ENCODE data around the gene UBE2N. TPM values are rescaled to one million over a fixed set of nuclear protein-coding genes. Genes with fewer than 3 reads are reported as not detected.

Gene UBE2N, protein sequence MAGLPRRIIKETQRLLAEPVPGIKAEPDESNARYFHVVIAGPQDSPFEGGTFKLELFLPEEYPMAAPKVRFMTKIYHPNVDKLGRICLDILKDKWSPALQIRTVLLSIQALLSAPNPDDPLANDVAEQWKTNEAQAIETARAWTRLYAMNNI
- total RNA-seq (10 to 100 TPM; 82.2 to 99.0 TPM), polyA plus RNA-seq (ENCODE audit: insufficient read length in 6 of 6) (100 to 1,000 TPM; 128 to 154 (median 143) TPM)
- long read RNA-seq, donor 1, full-length matches to known transcripts = 89 of 124 reads
- long read RNA-seq, donor 1, partial matches to known transcripts = 35 of 124 reads
- long read RNA-seq, donor 1, other reads (novel, unspliced or antisense) = 0 of 124 reads
- long read RNA-seq, donor 2, full-length matches to known transcripts = 62 of 73 reads
- long read RNA-seq, donor 2, partial matches to known transcripts = 11 of 73 reads
- long read RNA-seq, donor 2, other reads (novel, unspliced or antisense) = 0 of 73 reads
- long read RNA-seq, donor 3, full-length matches to known transcripts = 64 of 64 reads
- long read RNA-seq, donor 3, partial matches to known transcripts = 0 of 64 reads
- long read RNA-seq, donor 3, other reads (novel, unspliced or antisense) = 0 of 64 reads
- long read RNA-seq, donor 4, full-length matches to known transcripts = 28 of 37 reads
- long read RNA-seq, donor 4, partial matches to known transcripts = 3 of 37 reads
- long read RNA-seq, donor 4, other reads (novel, unspliced or antisense) = 6 of 37 reads
- long read RNA-seq, donor 5, full-length matches to known transcripts = 53 of 63 reads
- long read RNA-seq, donor 5, partial matches to known transcripts = 10 of 63 reads
- long read RNA-seq, donor 5, other reads (novel, unspliced or antisense) = 0 of 63 reads
- long read RNA-seq, donor 6, full-length matches to known transcripts = 61 of 66 reads
- long read RNA-seq, donor 6, partial matches to known transcripts = 5 of 66 reads
- long read RNA-seq, donor 6, other reads (novel, unspliced or antisense) = 0 of 66 reads
- long read RNA-seq, donor 7, full-length matches to known transcripts = 27 of 27 reads
- long read RNA-seq, donor 7, partial matches to known transcripts = 0 of 27 reads
- long read RNA-seq, donor 7, other reads (novel, unspliced or antisense) = 0 of 27 reads
- long read RNA-seq, donor 8, full-length matches to known transcripts = 47 of 59 reads
- long read RNA-seq, donor 8, partial matches to known transcripts = 12 of 59 reads
- long read RNA-seq, donor 8, other reads (novel, unspliced or antisense) = 0 of 59 reads
- long read RNA-seq, donor 9 = 0 reads
- long read RNA-seq, donor 10, full-length matches to known transcripts = 41 of 42 reads
- long read RNA-seq, donor 10, partial matches to known transcripts = 1 of 42 reads
- long read RNA-seq, donor 10, other reads (novel, unspliced or antisense) = 0 of 42 reads
- long read RNA-seq, donor 11, full-length matches to known transcripts = 111 of 126 reads
- long read RNA-seq, donor 11, partial matches to known transcripts = 15 of 126 reads
- long read RNA-seq, donor 11, other reads (novel, unspliced or antisense) = 0 of 126 reads
- long read RNA-seq, donor 12, full-length matches to known transcripts = 45 of 45 reads
- long read RNA-seq, donor 12, partial matches to known transcripts = 0 of 45 reads
- long read RNA-seq, donor 12, other reads (novel, unspliced or antisense) = 0 of 45 reads

DNA sequence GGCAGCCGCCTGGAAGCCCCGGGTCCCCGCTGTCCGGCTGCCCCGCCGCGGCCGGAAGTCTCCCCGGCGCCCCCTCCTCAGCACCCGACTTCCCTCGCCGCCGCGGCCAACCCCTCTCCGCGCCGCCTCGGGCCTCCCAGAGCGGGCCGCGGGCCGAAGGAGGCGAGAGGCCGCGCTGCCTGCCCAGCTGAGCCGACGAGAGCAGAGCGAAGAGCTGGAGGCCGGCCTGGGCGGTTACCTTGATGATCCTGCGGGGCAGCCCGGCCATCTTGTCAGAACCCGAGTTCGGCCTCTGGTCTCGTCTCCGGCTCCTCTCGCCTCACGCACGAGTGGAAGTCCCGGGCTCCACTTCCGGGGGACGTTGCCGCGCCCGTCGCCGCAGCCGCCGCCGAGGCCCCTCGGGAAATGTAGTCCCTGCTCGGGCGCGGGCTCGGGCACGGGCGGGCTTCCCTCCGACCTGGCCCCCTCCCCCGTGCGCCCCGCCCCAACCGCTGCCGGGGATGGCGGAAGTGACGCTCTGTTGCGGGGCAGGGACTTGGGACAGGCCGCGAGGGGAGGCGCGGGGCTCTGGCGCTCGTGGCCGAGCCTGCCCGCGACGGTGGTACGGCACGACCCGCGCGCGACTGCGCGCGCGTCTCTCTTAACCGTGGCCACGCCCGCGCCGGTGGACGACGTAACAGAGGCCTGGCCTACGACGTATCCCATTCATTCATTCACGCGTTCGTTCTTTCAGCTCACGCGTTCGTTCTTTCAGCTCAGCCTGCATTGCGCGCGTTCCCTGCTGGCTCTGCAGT is at the start of gene UBE2N:
TSS of gene UBE2N (minus strand) at position 331 of the 794 bp plus-strand sequence. CDS start at position 268, 63 bp downstream.
- H3K36me3 ChIP-seq = no peaks in the 10 kb centered on the region
- no peaks in the 10 kb centered on the region for H3K9me3 ChIP-seq
- intact Hi-C loops (cut with DNase I) = no loop called here
- ATAC-seq (peak; percentile 97), DNase-seq (peak; percentile 94 to 100 (median 96))
- peak within 1 kb of the TSS; percentile 90 to 94 for H3K27ac ChIP-seq
- no peaks in the 10 kb centered on the region for H3K27me3 ChIP-seq
- TF ChIP-seq, protein P1, sequence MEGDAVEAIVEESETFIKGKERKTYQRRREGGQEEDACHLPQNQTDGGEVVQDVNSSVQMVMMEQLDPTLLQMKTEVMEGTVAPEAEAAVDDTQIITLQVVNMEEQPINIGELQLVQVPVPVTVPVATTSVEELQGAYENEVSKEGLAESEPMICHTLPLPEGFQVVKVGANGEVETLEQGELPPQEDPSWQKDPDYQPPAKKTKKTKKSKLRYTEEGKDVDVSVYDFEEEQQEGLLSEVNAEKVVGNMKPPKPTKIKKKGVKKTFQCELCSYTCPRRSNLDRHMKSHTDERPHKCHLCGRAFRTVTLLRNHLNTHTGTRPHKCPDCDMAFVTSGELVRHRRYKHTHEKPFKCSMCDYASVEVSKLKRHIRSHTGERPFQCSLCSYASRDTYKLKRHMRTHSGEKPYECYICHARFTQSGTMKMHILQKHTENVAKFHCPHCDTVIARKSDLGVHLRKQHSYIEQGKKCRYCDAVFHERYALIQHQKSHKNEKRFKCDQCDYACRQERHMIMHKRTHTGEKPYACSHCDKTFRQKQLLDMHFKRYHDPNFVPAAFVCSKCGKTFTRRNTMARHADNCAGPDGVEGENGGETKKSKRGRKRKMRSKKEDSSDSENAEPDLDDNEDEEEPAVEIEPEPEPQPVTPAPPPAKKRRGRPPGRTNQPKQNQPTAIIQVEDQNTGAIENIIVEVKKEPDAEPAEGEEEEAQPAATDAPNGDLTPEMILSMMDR (IDR thresholded peaks at IDR 0.05) = no peak
- H3K4me3 ChIP-seq = peak within 1 kb of the TSS; percentile 98 to 100
- peaks cover 7 to 48% of the 10 kb centered on the region in 2 donors for H3K4me1 ChIP-seq

DNA sequence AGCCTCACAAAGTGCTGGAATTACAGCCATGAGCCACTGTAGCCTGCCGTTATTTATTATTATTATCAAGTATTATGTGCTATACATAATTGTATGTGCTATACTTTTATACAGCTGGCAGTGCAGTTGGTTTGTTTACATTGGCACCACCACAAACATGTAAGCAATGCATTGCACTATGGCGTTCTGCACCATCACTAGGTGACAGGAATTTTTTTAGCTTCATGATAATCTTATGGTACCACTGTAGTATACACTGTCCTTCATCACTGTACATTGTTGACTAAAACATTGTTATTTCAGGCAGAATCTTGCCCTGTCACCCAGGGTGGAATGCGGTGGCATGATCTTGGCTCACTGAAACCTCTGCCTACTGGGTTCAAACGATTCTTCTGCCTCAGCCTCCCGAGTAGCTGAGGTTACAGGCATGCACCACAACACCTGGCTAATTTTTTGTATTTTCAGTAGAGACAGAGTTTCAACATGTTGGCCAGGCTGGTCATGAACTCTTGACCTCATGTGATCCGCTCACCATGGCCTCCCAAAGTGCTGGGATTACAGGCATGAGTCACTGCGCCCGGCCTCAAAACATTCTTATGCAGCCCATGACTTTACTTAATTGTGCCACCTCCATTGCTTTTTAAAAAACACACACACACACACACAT is 42.7 kb upstream of the UBE2N start:
- no peaks in the 10 kb centered on the region for H3K4me1 ChIP-seq
- no peak overlapping the region for H3K4me3 ChIP-seq

DNA sequence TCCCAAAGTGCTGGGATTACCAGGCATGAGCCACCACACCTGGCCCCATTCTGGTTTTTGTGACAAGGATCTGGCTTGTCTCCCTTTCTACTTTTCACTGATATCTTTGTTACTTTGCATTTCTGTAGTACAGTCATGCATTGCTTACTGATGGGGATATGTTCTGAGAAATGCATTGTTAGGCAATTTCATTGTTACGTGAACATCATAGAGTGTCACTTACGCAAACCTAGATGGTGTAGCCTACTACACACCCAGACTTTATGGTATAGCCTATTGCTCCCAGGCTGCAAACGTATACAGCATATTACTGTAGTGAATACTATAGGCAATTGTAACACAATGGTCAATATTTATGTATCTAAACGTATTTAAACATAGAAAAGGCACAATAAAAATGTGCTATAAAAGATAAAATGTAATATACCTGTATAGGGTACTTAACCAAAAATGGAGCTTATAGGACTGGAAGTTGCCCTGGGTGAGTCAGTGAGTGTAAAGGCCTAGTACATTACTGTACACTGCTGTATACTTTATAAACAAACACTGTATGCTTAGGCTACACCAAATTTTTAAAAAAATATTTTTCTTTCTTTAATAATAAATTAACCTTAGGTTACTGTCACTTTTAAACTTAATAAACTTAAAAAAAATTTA is 41.5 kb upstream of the UBE2N start:
- H3K4me1 ChIP-seq = no peaks in the 10 kb centered on the region
- H3K36me3 ChIP-seq = peaks cover 0 to 94% of the 10 kb centered on the region in 2 donors
- intact Hi-C loops (cut with DNase I) = no loop called here
- no peaks in the 10 kb centered on the region for H3K9me3 ChIP-seq
- no peak overlapping the region for H3K27ac ChIP-seq
- H3K4me3 ChIP-seq = no peak overlapping the region
- TF ChIP-seq, protein P1 (IDR thresholded peaks at IDR 0.05) = no peak
- DNase-seq = no peak
- no peaks in the 10 kb centered on the region for H3K27me3 ChIP-seq
- ATAC-seq = no peak

More for the DNA sequence above, 42.7 kb upstream of the UBE2N start:
- no peak overlapping the region for H3K27ac ChIP-seq
- intact Hi-C loops (cut with DNase I) = no loop called here
- H3K9me3 ChIP-seq = no peaks in the 10 kb centered on the region
- peaks cover 0 to 95% of the 10 kb centered on the region in 2 donors for H3K36me3 ChIP-seq
- ATAC-seq = no peak
- H3K27me3 ChIP-seq = no peaks in the 10 kb centered on the region
- TF ChIP-seq, protein P1 (IDR thresholded peaks at IDR 0.05) = no peak
- DNase-seq = no peak

Data from left lung (tissue), 14 donors.